LoVo (cell line): Measurements from ENCODE around the gene EP400.

Source experiments
- DNase-seq: peaks from one replicate; pipeline ENCODE4 v3.0.0-alpha.2; 2016; ENCODE audit warnings: low spot score

The EP400 gene

GRCh38 chr12:132124766-132125425 is 175.2 kb downstream of the EP400 start:
- no peak for DNase-seq

DNA sequence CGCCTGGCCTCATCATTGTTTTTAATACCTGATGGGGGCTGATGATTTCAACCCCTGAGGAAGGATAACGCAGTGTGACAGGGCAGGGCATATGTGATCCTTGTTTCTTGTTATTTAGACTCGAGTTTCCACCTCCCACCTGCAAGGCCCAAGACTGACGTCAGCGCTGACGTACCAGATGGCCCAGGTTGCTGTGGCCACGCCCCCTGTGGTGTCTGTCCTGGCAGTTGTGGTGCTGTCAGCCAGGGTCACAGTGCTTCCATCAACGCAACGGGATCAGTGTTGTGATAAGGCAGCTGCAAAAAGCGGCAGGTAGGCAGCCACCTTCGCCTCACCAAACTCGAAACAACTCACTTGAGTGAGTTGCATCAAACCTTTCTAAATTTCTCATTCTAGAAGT is 176.0 kb downstream of the EP400 start:
- no peak for DNase-seq

DNA sequence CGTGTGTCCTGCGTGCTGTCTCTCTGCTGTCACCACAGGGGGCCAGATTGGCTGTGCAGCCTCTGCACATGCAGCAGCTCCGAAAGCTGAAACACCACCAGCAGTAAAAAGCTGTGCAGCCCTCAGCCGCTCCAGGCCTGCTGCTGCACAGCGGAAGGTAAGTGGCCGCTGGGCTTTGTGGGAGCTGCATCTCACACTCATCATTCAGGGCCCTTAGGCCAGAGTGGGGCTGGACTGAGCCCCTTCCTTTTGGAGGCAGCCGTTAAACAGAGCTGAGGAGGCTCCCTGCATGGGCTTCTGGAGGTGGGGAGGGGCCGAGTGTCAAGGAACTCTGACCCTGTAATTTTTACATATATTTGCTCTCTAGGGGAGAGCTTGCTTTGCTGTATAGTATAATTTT is 177.3 kb downstream of the EP400 start:
- DNase-seq, result no peak

- DNase-seq, result no peak
Measured at GRCh38 chr12:132129007-132129406, 179.3 kb downstream of the EP400 start.

DNA sequence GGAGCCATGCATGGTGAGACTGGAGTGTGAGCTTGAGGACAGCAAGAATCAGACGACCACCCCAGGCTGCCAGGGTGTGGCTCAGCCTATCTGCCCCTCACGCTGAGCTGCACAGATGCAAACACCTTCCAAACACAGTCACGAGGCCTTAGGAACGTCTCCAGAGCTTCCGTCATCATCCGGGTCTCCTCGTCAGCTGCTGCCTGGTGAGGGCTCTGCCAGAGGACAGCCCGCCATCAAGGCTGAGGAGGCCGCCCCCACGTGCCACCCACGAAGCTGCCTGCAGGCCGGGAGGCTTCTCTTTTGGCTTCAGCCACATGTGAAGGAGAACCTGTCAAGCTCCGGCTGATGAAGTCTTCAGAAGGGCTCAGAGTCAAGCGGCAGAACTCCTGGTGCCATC is 180.9 kb downstream of the EP400 start:
- DNase-seq, result no peak
